Body of pancreas (tissue), 4 donors: ENCODE results near the gene POLN.
A peak's percentile ranks its signal among the peaks of the same experiment; 100 is the strongest.

Source experiments
- CTCF ChIP-seq, 7 experiments: fragments of 450-650 bp in 4 of 7; fragments of 200-600 bp in 3 of 7; sonication (generic) in 3 of 7; IDR thresholded peaks; one replicate each; pipeline ENCODE4 v1.5.1; 2016 to 2019; ENCODE audit warnings: antibody characterized with exemption in 7 of 7
- POLR2A ChIP-seq, 3 donors: fragments of 450-650 bp; IDR thresholded peaks; one replicate each; pipeline ENCODE4 v1.6.1; 2016; ENCODE audit warnings: antibody characterized with exemption in 3 of 3, mild to moderate bottlenecking in 2 of 3

- peak in 1 of 7 experiments; percentile 6 for TF ChIP-seq CTCF (IDR thresholded peaks at IDR 0.05)
- no peak for TF ChIP-seq POLR2A (IDR thresholded peaks at IDR 0.05)
Measured at GRCh38 chr4:2087170-2087569, 154.8 kb downstream of the POLN start.
